GM20431 (cell line): ENCODE measurements around the gene MAST4.

Source experiments
- in situ Hi-C: fragments of 300-500 bp; cut with MseI, MboI; formaldehyde crosslinking; loops from one replicate; pipeline ENCODE4 v1.15.0; 2020; ENCODE audit warnings: low sequenced_read_pairs; ENCODE audit not compliant: unreplicated experiment

MAST4 gene

GRCh38 chr5:66974256-66974655 is 378.1 kb downstream of the MAST4 start:
- in situ Hi-C loops: no loop called here

GRCh38 chr5:66976108-66976507 is 379.9 kb downstream of the MAST4 start:
- in situ Hi-C loops: no loop called here

- in situ Hi-C loops: no loop called here
These were observed 383.5 kb downstream of the MAST4 start for GRCh38 chr5:66979738-66980137.

GRCh38 chr5:66981266-66982055 is 385.3 kb downstream of the MAST4 start:
- in situ Hi-C loops: no loop called here

GRCh38 chr5:66982056-66982387 is 385.8 kb downstream of the MAST4 start:
- in situ Hi-C loops: no loop called here

- in situ Hi-C loops: no loop called here
These were observed 386.3 kb downstream of the MAST4 start for GRCh38 chr5:66982470-66982869.

- in situ Hi-C loops: no loop called here
These were observed 389.2 kb downstream of the MAST4 start for GRCh38 chr5:66985417-66985816.

- in situ Hi-C loops: no loop called here
These were observed 389.8 kb downstream of the MAST4 start for GRCh38 chr5:66986009-66986408.

- in situ Hi-C loops: no loop called here
These were observed 390.3 kb downstream of the MAST4 start for GRCh38 chr5:66986534-66986933.

GRCh38 chr5:66987126-66987525 is 390.9 kb downstream of the MAST4 start:
- in situ Hi-C loops: no loop called here

GRCh38 chr5:66987540-66987939 is 391.3 kb downstream of the MAST4 start:
- in situ Hi-C loops: no loop called here

GRCh38 chr5:66987949-66988838 is 392.0 kb downstream of the MAST4 start:
- in situ Hi-C loops: no loop called here

GRCh38 chr5:66989286-66989685 is 393.1 kb downstream of the MAST4 start:
- in situ Hi-C loops: no loop called here

GRCh38 chr5:66989781-66990180 is 393.6 kb downstream of the MAST4 start:
- in situ Hi-C loops: no loop called here

- in situ Hi-C loops: no loop called here
These were observed 395.6 kb downstream of the MAST4 start for GRCh38 chr5:66991746-66992145.

GRCh38 chr5:66992547-66992946 is 396.4 kb downstream of the MAST4 start:
- in situ Hi-C loops: no loop called here

GRCh38 chr5:66993448-66993847 is 397.3 kb downstream of the MAST4 start:
- in situ Hi-C loops: no loop called here

- in situ Hi-C loops: no loop called here
These were observed 397.7 kb downstream of the MAST4 start for GRCh38 chr5:66993882-66994281.

- in situ Hi-C loops: no loop called here
These were observed 398.6 kb downstream of the MAST4 start for GRCh38 chr5:66994790-66995189.

- in situ Hi-C loops: no loop called here
These were observed 404.7 kb downstream of the MAST4 start for GRCh38 chr5:67000794-67001475.
